ENCODE results near the gene KLF4.

Gene KLF4

DNA sequence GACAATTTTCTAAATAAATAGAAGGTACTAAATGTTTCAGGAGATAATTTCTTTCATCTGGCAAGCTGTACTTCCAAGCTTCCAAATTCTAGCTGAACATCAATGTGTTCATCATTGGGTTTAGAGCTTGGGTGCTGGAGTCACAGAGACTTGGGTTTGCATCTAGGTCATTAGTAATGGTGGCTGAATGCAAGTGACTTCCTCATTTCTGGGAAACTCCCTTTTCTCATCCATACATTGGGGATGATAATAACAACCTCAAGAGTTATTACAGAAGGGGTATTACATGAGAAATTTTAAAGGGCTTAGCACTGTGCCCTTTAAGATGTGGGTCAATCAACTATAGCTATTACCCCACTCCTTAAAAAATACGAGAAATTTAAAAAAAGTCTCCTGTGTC is 41.1 kb upstream of the KLF4 start:
- no peak for DNase-seq (ENCODE audit: low read depth in 1 of 2, low spot score in 1 of 2)
- TF ChIP-seq, protein P1, sequence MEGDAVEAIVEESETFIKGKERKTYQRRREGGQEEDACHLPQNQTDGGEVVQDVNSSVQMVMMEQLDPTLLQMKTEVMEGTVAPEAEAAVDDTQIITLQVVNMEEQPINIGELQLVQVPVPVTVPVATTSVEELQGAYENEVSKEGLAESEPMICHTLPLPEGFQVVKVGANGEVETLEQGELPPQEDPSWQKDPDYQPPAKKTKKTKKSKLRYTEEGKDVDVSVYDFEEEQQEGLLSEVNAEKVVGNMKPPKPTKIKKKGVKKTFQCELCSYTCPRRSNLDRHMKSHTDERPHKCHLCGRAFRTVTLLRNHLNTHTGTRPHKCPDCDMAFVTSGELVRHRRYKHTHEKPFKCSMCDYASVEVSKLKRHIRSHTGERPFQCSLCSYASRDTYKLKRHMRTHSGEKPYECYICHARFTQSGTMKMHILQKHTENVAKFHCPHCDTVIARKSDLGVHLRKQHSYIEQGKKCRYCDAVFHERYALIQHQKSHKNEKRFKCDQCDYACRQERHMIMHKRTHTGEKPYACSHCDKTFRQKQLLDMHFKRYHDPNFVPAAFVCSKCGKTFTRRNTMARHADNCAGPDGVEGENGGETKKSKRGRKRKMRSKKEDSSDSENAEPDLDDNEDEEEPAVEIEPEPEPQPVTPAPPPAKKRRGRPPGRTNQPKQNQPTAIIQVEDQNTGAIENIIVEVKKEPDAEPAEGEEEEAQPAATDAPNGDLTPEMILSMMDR (IDR thresholded peaks at IDR 0.05; ENCODE audit: insufficient read depth, low read length), result no peak
- peak; percentile 75 for TF ChIP-seq SPI1 (IDR thresholded peaks at IDR 0.05; ENCODE audit: borderline replicate concordance, low read depth)
- H3K27me3 ChIP-seq (ENCODE audit: insufficient read depth, poor library complexity, severe bottlenecking), result no peaks in the 10 kb centered on the region
- no peak overlapping the region for H3K4me3 ChIP-seq (replicated peaks; ENCODE audit: insufficient read depth, low read length)
- H3K27ac ChIP-seq (replicated peaks), result no peak overlapping the region

- TF ChIP-seq GABPA (IDR thresholded peaks at IDR 0.05; ENCODE audit: low read depth), result no peak
- no peak for TF ChIP-seq SPI1 (IDR thresholded peaks at IDR 0.05; ENCODE audit: borderline replicate concordance, low read depth)
- TF ChIP-seq REST (IDR thresholded peaks at IDR 0.05; ENCODE audit: insufficient replicate concordance, low read depth), result no peak
- TF ChIP-seq, protein P1 (IDR thresholded peaks at IDR 0.05; ENCODE audit: insufficient read depth, low read length), result no peak
- no peak for TF ChIP-seq POLR2AphosphoS5 (IDR thresholded peaks at IDR 0.05; ENCODE audit: low read depth)
- Histone ChIP-seq H3K27me3 (ENCODE audit: insufficient read depth, poor library complexity, severe bottlenecking) (no peaks in the 10 kb centered on the region), H3K4me3 (replicated peaks; ENCODE audit: insufficient read depth, low read length) (no peak overlapping the region), H3K27ac (replicated peaks) (no peak overlapping the region)
- no peak for DNase-seq (ENCODE audit: low read depth in 1 of 2, low spot score in 1 of 2)
Observed at GRCh38 chr9:107528686-107529085, 39.1 kb upstream of the KLF4 start.

DNA sequence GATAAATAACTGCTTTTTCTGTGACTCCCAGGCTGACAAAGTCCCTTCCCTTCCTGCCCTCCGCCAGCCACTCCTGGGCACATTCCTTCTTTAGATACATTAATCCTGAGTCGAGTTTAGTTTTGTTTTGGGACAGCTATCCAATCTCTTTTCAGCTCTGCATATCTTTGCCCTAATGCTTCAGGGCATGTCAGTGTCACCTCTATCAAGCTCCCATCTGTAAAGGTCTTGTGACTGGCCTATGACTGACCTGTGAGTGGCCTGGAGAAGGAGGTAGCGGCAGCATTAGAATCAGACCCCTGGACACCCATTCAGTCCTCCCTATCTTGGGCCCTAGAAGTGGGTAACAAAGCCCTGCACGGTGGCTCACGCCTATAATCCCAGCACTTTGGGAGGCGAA is 34.0 kb upstream of the KLF4 start:
- H3K27me3 ChIP-seq (ENCODE audit: insufficient read depth, poor library complexity, severe bottlenecking), result no peaks in the 10 kb centered on the region
- no peak overlapping the region for H3K4me3 ChIP-seq (replicated peaks; ENCODE audit: insufficient read depth, low read length)
- no peak for DNase-seq (ENCODE audit: low read depth in 1 of 2, low spot score in 1 of 2)
- TF ChIP-seq, protein P1 (IDR thresholded peaks at IDR 0.05; ENCODE audit: insufficient read depth, low read length), result no peak
- TF ChIP-seq POLR2AphosphoS5 (IDR thresholded peaks at IDR 0.05; ENCODE audit: low read depth), result no peak
- TF ChIP-seq SPI1 (IDR thresholded peaks at IDR 0.05; ENCODE audit: borderline replicate concordance, low read depth), result no peak
- TF ChIP-seq GABPA (IDR thresholded peaks at IDR 0.05; ENCODE audit: low read depth), result no peak
- no peak for TF ChIP-seq REST (IDR thresholded peaks at IDR 0.05; ENCODE audit: insufficient replicate concordance, low read depth)
- H3K27ac ChIP-seq (replicated peaks), result no peak overlapping the region

DNA sequence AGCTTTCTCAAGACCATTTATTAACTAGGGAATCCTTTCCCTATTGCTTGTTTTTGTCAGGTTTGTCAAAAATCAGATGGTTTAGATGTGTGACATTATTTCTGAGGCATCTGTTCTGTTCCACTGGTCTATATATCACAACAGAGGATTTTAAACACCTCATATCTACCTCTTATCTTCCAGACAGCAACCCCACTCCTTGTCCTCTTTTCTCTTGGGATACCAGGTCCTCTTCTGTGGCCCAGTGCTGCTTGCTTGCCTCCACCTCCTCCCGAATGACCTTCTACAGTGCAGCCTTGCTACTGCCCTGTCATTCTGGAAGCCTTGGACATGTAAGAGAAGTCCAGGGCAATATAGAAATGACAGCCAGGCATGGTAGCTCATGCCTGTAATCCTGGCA is 30.6 kb upstream of the KLF4 start:
- DNase-seq (ENCODE audit: low read depth in 1 of 2, low spot score in 1 of 2), result no peak
- Histone ChIP-seq H3K4me3 (replicated peaks; ENCODE audit: insufficient read depth, low read length) (no peak overlapping the region), H3K27me3 (ENCODE audit: insufficient read depth, poor library complexity, severe bottlenecking) (no peaks in the 10 kb centered on the region), H3K27ac (replicated peaks) (no peak overlapping the region)
- TF ChIP-seq, protein P1 (IDR thresholded peaks at IDR 0.05; ENCODE audit: insufficient read depth, low read length), result no peak
- TF ChIP-seq REST (IDR thresholded peaks at IDR 0.05; ENCODE audit: insufficient replicate concordance, low read depth) (no peak), SPI1 (IDR thresholded peaks at IDR 0.05; ENCODE audit: borderline replicate concordance, low read depth) (no peak), GABPA (IDR thresholded peaks at IDR 0.05; ENCODE audit: low read depth) (no peak), POLR2AphosphoS5 (IDR thresholded peaks at IDR 0.05; ENCODE audit: low read depth) (no peak)

All from HL-60 (cell line).